ENCODE data around the gene MARCHF3. TPM values are rescaled to one million over a fixed set of nuclear protein-coding genes. Genes with fewer than 3 reads are reported as not detected.
A peak's percentile ranks its signal among the peaks of the same experiment; 100 is the strongest.

MARCHF3 gene
- total RNA-seq, 1 donor from 2014 or later: 21.9 TPM

DNA sequence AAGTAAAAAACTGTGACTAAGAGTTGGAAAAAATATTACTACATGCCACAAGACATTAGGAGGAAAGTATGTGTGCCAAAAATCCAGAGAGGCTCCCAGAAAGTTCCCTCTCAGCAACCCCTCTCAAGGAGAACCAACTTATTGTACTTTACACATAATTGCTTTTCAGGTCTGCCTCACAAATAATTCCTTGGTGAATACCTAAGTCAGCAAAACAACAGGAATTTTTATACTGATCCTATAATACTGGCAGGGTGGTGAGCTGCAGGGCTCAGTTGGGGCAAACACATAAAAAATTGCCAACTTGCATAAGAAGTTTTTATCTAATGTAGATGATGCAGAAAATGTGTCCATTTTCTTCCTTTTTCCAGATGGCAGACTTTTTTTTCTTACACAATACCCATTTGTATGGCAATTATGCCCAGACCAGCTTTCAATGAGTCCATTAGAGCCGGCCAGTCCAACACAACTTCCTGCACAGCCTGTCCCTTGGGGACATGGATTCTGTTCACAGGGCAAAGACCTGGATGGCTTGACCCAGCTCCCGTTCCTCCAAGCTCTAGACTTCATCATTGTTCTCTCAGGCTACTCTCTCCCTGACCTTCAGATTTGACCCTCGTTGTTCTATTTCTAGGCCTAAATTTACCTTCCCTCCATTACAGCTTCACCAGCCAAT is 31.3 kb downstream of the MARCHF3 start:
- ATAC-seq (ENCODE audit: low read depth) (no peak), DNase-seq (no peak)
- H3K4me3 Mint-ChIP-seq: no peak overlapping the region
- intact Hi-C loops (cut with micrococcal nuclease): loop anchor here (1.0 to 5.0 kb wide), 2 partner anchors 14 to 37 kb away; no protein-coding TSS in a partner anchor
- H3K4me1 Mint-ChIP-seq: peaks cover 70% of the 10 kb centered on the region
- ChIA-PET POLR2A (interaction anchor here (1.1 kb wide), 1 partner anchor 32 kb away, joined by 4 read pairs; no protein-coding TSS in a partner anchor), CTCF (interaction anchor here (0.8 to 1.7 kb wide), 3 partner anchors 9 to 219 kb away, joined by 4 read pairs; no protein-coding TSS in a partner anchor)
- peaks cover 8% of the 10 kb centered on the region for H3K36me3 Mint-ChIP-seq (ENCODE audit: low read depth)
- no peaks in the 10 kb centered on the region for H3K27me3 Mint-ChIP-seq
- peak overlapping the region; percentile 10 for H3K27ac Mint-ChIP-seq
- TF ChIP-seq, protein P1, sequence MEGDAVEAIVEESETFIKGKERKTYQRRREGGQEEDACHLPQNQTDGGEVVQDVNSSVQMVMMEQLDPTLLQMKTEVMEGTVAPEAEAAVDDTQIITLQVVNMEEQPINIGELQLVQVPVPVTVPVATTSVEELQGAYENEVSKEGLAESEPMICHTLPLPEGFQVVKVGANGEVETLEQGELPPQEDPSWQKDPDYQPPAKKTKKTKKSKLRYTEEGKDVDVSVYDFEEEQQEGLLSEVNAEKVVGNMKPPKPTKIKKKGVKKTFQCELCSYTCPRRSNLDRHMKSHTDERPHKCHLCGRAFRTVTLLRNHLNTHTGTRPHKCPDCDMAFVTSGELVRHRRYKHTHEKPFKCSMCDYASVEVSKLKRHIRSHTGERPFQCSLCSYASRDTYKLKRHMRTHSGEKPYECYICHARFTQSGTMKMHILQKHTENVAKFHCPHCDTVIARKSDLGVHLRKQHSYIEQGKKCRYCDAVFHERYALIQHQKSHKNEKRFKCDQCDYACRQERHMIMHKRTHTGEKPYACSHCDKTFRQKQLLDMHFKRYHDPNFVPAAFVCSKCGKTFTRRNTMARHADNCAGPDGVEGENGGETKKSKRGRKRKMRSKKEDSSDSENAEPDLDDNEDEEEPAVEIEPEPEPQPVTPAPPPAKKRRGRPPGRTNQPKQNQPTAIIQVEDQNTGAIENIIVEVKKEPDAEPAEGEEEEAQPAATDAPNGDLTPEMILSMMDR (IDR thresholded peaks at IDR 0.05): no peak
- no peaks in the 10 kb centered on the region for H3K9me3 Mint-ChIP-seq

DNA sequence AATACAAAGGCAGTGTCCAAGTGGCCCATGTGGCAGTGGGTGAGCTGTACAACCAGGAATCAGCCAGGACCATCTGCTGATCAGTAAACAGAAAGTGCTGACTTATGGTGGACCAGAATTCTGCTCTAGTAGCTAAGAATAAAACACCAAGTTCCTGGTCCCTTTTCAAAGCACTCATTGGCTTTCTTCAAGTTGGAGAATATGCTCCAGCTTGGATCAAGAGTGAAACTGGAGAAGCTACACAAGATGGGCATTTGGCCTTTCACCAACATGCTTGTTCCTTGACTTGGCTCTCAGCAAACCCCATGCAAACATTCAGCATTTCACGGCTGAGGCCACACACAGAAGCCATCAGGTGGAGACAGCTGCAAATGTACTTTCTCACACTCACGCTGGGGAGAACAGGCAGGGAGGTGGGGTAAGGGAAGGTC is 32.1 kb downstream of the MARCHF3 start:
- intact Hi-C loops (cut with micrococcal nuclease): loop anchor here (1.0 to 5.0 kb wide), 2 partner anchors 15 to 36 kb away; no protein-coding TSS in a partner anchor
- H3K4me3 Mint-ChIP-seq: peak overlapping the region; percentile 4
- peak overlapping the region; percentile 70 for H3K27ac Mint-ChIP-seq
- no peaks in the 10 kb centered on the region for H3K9me3 Mint-ChIP-seq
- no peak for DNase-seq
- peaks cover 72% of the 10 kb centered on the region for H3K4me1 Mint-ChIP-seq
- ATAC-seq (ENCODE audit: low read depth): peak; percentile 47
- no peaks in the 10 kb centered on the region for H3K27me3 Mint-ChIP-seq
- ChIA-PET POLR2A (interaction anchor here (1.1 kb wide), 2 partner anchors 8 to 33 kb away, joined by 3 to 4 read pairs; no protein-coding TSS in a partner anchor), CTCF (interaction anchor here (1.4 kb wide), 1 partner anchor 10 kb away, joined by 4 read pairs; no protein-coding TSS in a partner anchor)
- H3K36me3 Mint-ChIP-seq (ENCODE audit: low read depth): peaks cover 8% of the 10 kb centered on the region
- TF ChIP-seq, protein P1 (IDR thresholded peaks at IDR 0.05): no peak

DNA sequence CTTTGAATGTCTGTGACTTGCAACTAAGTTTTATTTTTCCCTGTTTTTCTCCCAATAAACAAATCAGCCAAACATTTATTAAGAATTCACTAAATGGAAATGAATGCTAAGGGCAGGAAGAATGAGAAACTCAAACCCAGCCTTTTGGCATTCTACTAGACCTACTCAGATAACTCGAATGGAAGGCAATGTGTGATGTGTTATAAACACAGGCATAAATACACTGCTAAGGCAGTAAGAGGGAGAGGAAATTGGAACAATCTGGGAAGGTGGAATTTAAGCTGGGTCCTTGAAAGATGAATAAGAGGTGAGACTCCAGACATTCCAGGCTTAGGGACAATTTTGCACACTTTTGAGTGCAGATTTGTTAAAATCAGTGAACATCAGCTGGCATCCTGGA is 34.7 kb downstream of the MARCHF3 start:
- TF ChIP-seq, protein P1 (IDR thresholded peaks at IDR 0.05): no peak
- intact Hi-C loops (cut with micrococcal nuclease): loop anchor here (5.0 kb wide), 1 partner anchor 33 kb away; no protein-coding TSS in a partner anchor
- Mint-ChIP-seq H3K36me3 (ENCODE audit: low read depth) (peaks cover 11% of the 10 kb centered on the region), H3K27ac (no peak overlapping the region), H3K4me3 (no peak overlapping the region), H3K9me3 (peaks cover 3% of the 10 kb centered on the region), H3K4me1 (peaks cover 83% of the 10 kb centered on the region), H3K27me3 (no peaks in the 10 kb centered on the region)
- ATAC-seq (ENCODE audit: low read depth) (no peak), DNase-seq (no peak)
- CTCF ChIA-PET: interaction anchor here (1.0 kb wide), 1 partner anchor 19 kb away, joined by 3 read pairs; no protein-coding TSS in a partner anchor
- POLR2A ChIA-PET: no interaction called here

DNA sequence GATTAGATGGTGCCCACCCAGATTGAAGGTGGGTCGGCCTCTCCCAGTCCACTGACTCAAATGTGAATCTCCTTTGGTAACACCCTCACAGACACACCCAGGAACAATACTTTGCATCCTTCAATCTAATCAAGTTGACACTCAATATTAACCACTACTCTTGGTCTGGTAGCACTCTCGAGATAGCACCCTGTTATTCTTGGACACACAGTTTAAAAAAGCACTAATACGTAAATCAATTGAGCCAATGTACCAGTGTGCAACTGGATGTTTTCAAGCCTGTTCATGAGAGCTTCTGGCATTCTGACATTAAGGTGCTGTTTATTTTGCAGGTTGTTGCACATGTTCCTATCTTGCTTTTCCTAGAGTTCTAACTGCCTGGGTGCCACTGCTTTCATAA is 35.3 kb downstream of the MARCHF3 start:
- Mint-ChIP-seq H3K27ac (no peak overlapping the region), H3K4me3 (no peak overlapping the region), H3K9me3 (peaks cover 3% of the 10 kb centered on the region), H3K4me1 (peaks cover 87% of the 10 kb centered on the region), H3K36me3 (ENCODE audit: low read depth) (peaks cover 9% of the 10 kb centered on the region), H3K27me3 (no peaks in the 10 kb centered on the region)
- intact Hi-C loops (cut with micrococcal nuclease): loop anchor here (5.0 kb wide), 1 partner anchor 33 kb away; no protein-coding TSS in a partner anchor
- TF ChIP-seq, protein P1 (IDR thresholded peaks at IDR 0.05): no peak
- no peak for ATAC-seq (ENCODE audit: low read depth)
- DNase-seq: no peak
- POLR2A ChIA-PET: interaction anchor here (1.1 kb wide), 1 partner anchor 21 kb away, joined by 3 read pairs; no protein-coding TSS in a partner anchor
- CTCF ChIA-PET: no interaction called here

DNA sequence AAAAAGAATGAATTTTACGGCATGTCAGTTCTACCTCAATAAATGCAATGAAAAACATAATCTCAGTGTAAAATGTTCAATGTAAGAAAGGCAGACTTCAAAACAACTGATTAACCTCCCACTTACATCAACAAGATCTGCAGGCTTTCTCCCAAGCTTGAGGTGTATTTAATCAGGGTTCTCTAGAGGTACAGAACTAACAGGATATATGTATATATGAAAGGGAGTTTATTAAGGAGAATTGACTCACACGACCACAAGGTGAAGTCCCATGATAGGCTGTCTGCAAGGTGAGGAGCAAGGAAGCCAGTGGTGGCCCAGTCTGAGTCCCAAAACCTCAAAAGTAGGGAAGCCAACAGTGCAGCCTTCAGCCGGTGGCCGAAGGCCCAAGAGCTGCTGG is 35.9 kb downstream of the MARCHF3 start:
- DNase-seq: no peak
- Mint-ChIP-seq H3K9me3 (peaks cover 3% of the 10 kb centered on the region), H3K36me3 (ENCODE audit: low read depth) (peaks cover 8% of the 10 kb centered on the region), H3K27ac (no peak overlapping the region), H3K4me1 (peaks cover 89% of the 10 kb centered on the region), H3K4me3 (no peak overlapping the region), H3K27me3 (no peaks in the 10 kb centered on the region)
- POLR2A ChIA-PET: interaction anchor here (1.1 kb wide), 1 partner anchor 21 kb away, joined by 3 read pairs; no protein-coding TSS in a partner anchor
- TF ChIP-seq, protein P1 (IDR thresholded peaks at IDR 0.05): no peak
- CTCF ChIA-PET: no interaction called here
- intact Hi-C loops (cut with micrococcal nuclease): no loop called here
- no peak for ATAC-seq (ENCODE audit: low read depth)
